ENCODE data around the gene JMJD8. TPM values are rescaled to one million over a fixed set of nuclear protein-coding genes. Genes with fewer than 3 reads are reported as not detected.

The JMJD8 gene
- polyA plus RNA-seq, 3 donors, result 28.7 to 45.3 (median 33.5) TPM

DNA sequence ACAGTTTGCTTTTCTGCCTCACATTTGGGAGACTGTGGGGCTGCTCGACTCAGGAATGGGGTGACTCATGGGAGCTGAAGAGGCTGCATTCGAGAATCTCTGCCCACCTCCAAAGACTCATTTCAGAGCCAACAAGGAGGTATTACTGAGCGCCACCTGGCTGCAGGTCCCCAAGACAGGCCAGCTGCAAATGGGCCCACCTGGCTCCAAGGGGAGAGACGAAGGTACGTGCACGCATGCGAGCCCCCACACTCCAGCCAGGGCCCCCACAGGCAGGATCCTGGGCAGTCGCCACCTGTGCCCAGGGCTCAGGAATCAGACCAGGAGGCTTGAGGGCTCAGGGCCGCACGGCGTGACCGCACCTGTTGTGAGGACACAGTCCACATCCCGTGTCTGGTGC is 48.8 kb upstream of the JMJD8 start:
- Histone ChIP-seq H3K4me1 (ENCODE audit: control insufficient read depth in 1 of 2, insufficient read depth in 2 of 2, low read length in 2 of 2) (peaks cover 4 to 7% of the 10 kb centered on the region in 2 donors), H3K9ac (ENCODE audit: insufficient read depth, low read length, poor library complexity, severe bottlenecking) (no peak overlapping the region), H3K79me2 (ENCODE audit: insufficient read depth, low read length) (no peaks in the 10 kb centered on the region), H3K27ac (ENCODE audit: low read depth in 1 of 2, low read length in 2 of 2) (no peak overlapping the region), H3K4me2 (replicated peaks; ENCODE audit: extremely low read depth, low read length, poor library complexity, severe bottlenecking) (no peak overlapping the region), H4K20me1 (ENCODE audit: insufficient read depth, low read length) (no peaks in the 10 kb centered on the region), H3K27me3 (ENCODE audit: control insufficient read depth in 2 of 2, insufficient read depth in 2 of 2, low read length in 2 of 2) (peaks cover 0 to 7% of the 10 kb centered on the region in 2 donors), H2AFZ (ENCODE audit: insufficient read depth, low read depth, low read length, poor library complexity, severe bottlenecking) (no peak overlapping the region), H3K4me3 (replicated peaks in 1 of 3; ENCODE audit: low read depth in 2 of 3, low read length in 3 of 3) (no peak overlapping the region), H3K36me3 (replicated peaks in 1 of 2; ENCODE audit: control insufficient read depth in 1 of 2, insufficient read depth in 2 of 2, low read length in 2 of 2) (peaks cover 57 to 79% of the 10 kb centered on the region in 2 donors), H3K9me3 (replicated peaks in 1 of 2; ENCODE audit: control insufficient read depth in 1 of 2, insufficient read depth in 1 of 2, low read length in 2 of 2) (no peaks in the 10 kb centered on the region)
- WGBS (ENCODE audit: insufficient coverage), result 91% methylated on average over 11 of the region's 13 CpGs
- H3K4me3 Mint-ChIP-seq, result no peak overlapping the region
- intact Hi-C loops (cut with micrococcal nuclease), result no loop called here
- peaks cover 51 to 67% of the 10 kb centered on the region in 2 donors for H3K36me3 Mint-ChIP-seq
- no peak for DNase-seq
- H3K27me3 Mint-ChIP-seq (ENCODE audit: low read depth in 3 of 3), result peaks cover 4 to 18% (median 5%) of the 10 kb centered on the region in 3 donors
- peaks cover 3% of the 10 kb centered on the region for H3K4me1 Mint-ChIP-seq
- TF ChIP-seq, protein P1, sequence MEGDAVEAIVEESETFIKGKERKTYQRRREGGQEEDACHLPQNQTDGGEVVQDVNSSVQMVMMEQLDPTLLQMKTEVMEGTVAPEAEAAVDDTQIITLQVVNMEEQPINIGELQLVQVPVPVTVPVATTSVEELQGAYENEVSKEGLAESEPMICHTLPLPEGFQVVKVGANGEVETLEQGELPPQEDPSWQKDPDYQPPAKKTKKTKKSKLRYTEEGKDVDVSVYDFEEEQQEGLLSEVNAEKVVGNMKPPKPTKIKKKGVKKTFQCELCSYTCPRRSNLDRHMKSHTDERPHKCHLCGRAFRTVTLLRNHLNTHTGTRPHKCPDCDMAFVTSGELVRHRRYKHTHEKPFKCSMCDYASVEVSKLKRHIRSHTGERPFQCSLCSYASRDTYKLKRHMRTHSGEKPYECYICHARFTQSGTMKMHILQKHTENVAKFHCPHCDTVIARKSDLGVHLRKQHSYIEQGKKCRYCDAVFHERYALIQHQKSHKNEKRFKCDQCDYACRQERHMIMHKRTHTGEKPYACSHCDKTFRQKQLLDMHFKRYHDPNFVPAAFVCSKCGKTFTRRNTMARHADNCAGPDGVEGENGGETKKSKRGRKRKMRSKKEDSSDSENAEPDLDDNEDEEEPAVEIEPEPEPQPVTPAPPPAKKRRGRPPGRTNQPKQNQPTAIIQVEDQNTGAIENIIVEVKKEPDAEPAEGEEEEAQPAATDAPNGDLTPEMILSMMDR (IDR thresholded peaks at IDR 0.05), result no peak
- H3K27ac Mint-ChIP-seq, result no peak overlapping the region
- H3K9me3 Mint-ChIP-seq, result no peaks in the 10 kb centered on the region

DNA sequence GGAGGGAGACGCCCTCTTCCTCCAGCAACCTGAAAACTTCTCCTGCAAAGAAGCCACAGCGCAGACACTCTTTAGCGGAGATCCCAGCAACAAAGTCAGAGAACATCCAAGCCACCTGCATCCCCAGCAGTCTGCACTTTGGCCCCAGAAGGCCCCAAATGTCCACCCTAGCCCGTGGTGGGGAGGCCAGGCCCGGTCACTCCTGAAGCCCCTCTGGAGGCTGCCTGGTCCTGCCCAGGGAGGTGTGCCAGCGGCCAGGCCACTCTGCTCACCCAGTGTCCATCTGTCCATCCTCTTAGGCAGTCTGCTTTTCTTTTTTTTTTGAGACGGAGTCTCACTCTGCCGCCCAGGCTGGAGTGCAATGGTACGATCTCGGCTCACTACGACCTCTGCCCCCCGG is 48.2 kb upstream of the JMJD8 start:
- Histone ChIP-seq H4K20me1 (ENCODE audit: insufficient read depth, low read length) (no peaks in the 10 kb centered on the region), H3K36me3 (replicated peaks in 1 of 2; ENCODE audit: control insufficient read depth in 1 of 2, insufficient read depth in 2 of 2, low read length in 2 of 2) (peaks cover 53 to 73% of the 10 kb centered on the region in 2 donors), H3K4me3 (replicated peaks in 1 of 3; ENCODE audit: low read depth in 2 of 3, low read length in 3 of 3) (no peak overlapping the region), H2AFZ (ENCODE audit: insufficient read depth, low read depth, low read length, poor library complexity, severe bottlenecking) (no peak overlapping the region), H3K27me3 (ENCODE audit: control insufficient read depth in 2 of 2, insufficient read depth in 2 of 2, low read length in 2 of 2) (peaks cover 0 to 12% of the 10 kb centered on the region in 2 donors), H3K4me2 (replicated peaks; ENCODE audit: extremely low read depth, low read length, poor library complexity, severe bottlenecking) (no peak overlapping the region), H3K79me2 (ENCODE audit: insufficient read depth, low read length) (no peaks in the 10 kb centered on the region), H3K9me3 (replicated peaks in 1 of 2; ENCODE audit: control insufficient read depth in 1 of 2, insufficient read depth in 1 of 2, low read length in 2 of 2) (no peaks in the 10 kb centered on the region), H3K9ac (ENCODE audit: insufficient read depth, low read length, poor library complexity, severe bottlenecking) (no peak overlapping the region), H3K27ac (ENCODE audit: low read depth in 1 of 2, low read length in 2 of 2) (no peak overlapping the region), H3K4me1 (ENCODE audit: control insufficient read depth in 1 of 2, insufficient read depth in 2 of 2, low read length in 2 of 2) (peaks cover 9 to 13% of the 10 kb centered on the region in 2 donors)
- WGBS (ENCODE audit: insufficient coverage), result 99% methylated on average over 11 of the region's 12 CpGs
- Mint-ChIP-seq H3K27me3 (ENCODE audit: low read depth in 3 of 3) (peaks cover 4 to 23% (median 5%) of the 10 kb centered on the region in 3 donors), H3K4me1 (peaks cover 3% of the 10 kb centered on the region), H3K36me3 (peaks cover 48 to 61% of the 10 kb centered on the region in 2 donors), H3K27ac (no peak overlapping the region), H3K4me3 (no peak overlapping the region), H3K9me3 (no peaks in the 10 kb centered on the region)
- DNase-seq, result no peak
- TF ChIP-seq, protein P1 (IDR thresholded peaks at IDR 0.05), result no peak
- intact Hi-C loops (cut with micrococcal nuclease), result no loop called here
